Endodermal cell (in vitro differentiated cells): ENCODE data around the gene RGL1. TPM values are rescaled to one million over a fixed set of nuclear protein-coding genes. Genes with fewer than 3 reads are reported as not detected.

Source experiments
- DNase-seq: peaks from one replicate; pipeline ENCODE4 v3.0.0-alpha.2; 2017
- H3K27ac ChIP-seq: 2 replicates; pipeline ENCODE4 v1.5.1; 2013; ENCODE audit warnings: mild to moderate bottlenecking, low read depth, low read length, moderate library complexity
- H3K27me3 ChIP-seq: 2 replicates; pipeline ENCODE4 v1.6.1; 2013; ENCODE audit warnings: mild to moderate bottlenecking, low read length, moderate library complexity; ENCODE audit not compliant: insufficient read depth, control insufficient read depth, poor library complexity, severe bottlenecking
- H3K36me3 ChIP-seq: 2 replicates; pipeline ENCODE4 v1.7.0; 2013; ENCODE audit warnings: mild to moderate bottlenecking, low read length, moderate library complexity; ENCODE audit not compliant: control insufficient read depth, insufficient read depth
- H3K4me1 ChIP-seq: one replicate; pipeline ENCODE4 v1.7.0; 2013; ENCODE audit warnings: low read length; ENCODE audit not compliant: control insufficient read depth, insufficient read depth
- H3K4me3 ChIP-seq: 2 replicates; pipeline ENCODE4 v1.5.1; 2013; ENCODE audit warnings: mild to moderate bottlenecking, low read length, moderate library complexity
- H3K9ac ChIP-seq: 2 replicates; pipeline ENCODE4 v1.6.1; 2013; ENCODE audit warnings: mild to moderate bottlenecking, low read length, moderate library complexity; ENCODE audit not compliant: poor library complexity, severe bottlenecking; ENCODE audit errors: extremely low read depth
- H3K9me3 ChIP-seq: 2 replicates; pipeline ENCODE4 v1.6.1; 2013; ENCODE audit warnings: mild to moderate bottlenecking, low read length, moderate library complexity; ENCODE audit not compliant: control insufficient read depth
- H3K27ac Mint-ChIP-seq: 2 replicates; pipeline ENCODE4 v1.8.0; 2020; ENCODE audit warnings: mixed read lengths
- H3K27me3 Mint-ChIP-seq: 2 replicates; pipeline ENCODE4 v1.8.0; 2021; ENCODE audit warnings: mild to moderate bottlenecking, mixed read lengths; ENCODE audit not compliant: insufficient read depth
- H3K36me3 Mint-ChIP-seq: 2 replicates; pipeline ENCODE4 v1.8.0; 2020; ENCODE audit warnings: low read depth, mixed read lengths
- H3K4me1 Mint-ChIP-seq: 2 replicates; pipeline ENCODE4 v1.8.0; 2020; ENCODE audit warnings: mixed read lengths
- H3K4me3 Mint-ChIP-seq: 2 replicates; pipeline ENCODE4 v1.8.0; 2020; ENCODE audit warnings: mild to moderate bottlenecking, moderate library complexity, mixed read lengths
- H3K9me3 Mint-ChIP-seq: 2 replicates; pipeline ENCODE4 v1.8.0; 2020; ENCODE audit warnings: mild to moderate bottlenecking, mixed read lengths
- CTCF ChIP-seq: fragments of 200-600 bp; sonication (generic); conservative IDR thresholded peaks from 2 replicates; pipeline ENCODE4 v1.5.0; 2021; ENCODE audit warnings: antibody characterized with exemption, mild to moderate bottlenecking
- WGBS, 2 experiments: methylation state at CpG; one replicate each; pipeline versions ENCODE4 v1.1.5 to v1.1.7; 2013; ENCODE audit warnings: missing lambda C conversion rate in 2 of 2, mixed read lengths in 1 of 2; ENCODE audit not compliant: insufficient coverage in 1 of 2, insufficient read length in 1 of 2; 5-methylcytosine and 5-hydroxymethylcytosine counted together
- total RNA-seq, 2 donors: library from RNA; stranded (reverse); fragmentation: NEBNext Ultra II Directional in 1 of 2; extraction: Animal tissue kit (Norgen Biotek cat#: 25700) in 1 of 2; gene quantifications; 2 replicates in 1 of 2; 3 replicates in 1 of 2; pipeline ENCODE4 v1.2.1, GENCODE V29; 2021

Gene RGL1
- total RNA-seq, 2 donors from 2014 or later, result 0.15 to 2.6 TPM

GRCh38 chr1:183884526-183884925, 79.6 kb downstream of the RGL1 start:
- Histone ChIP-seq H3K36me3 (no peaks in the 10 kb centered on the region), H3K4me1 (peaks cover 5% of the 10 kb centered on the region), H3K9ac (no peak overlapping the region), H3K27me3 (no peaks in the 10 kb centered on the region), H3K4me3 (no peak overlapping the region), H3K9me3 (no peaks in the 10 kb centered on the region), H3K27ac (no peak overlapping the region)
- Mint-ChIP-seq H3K9me3 (no peaks in the 10 kb centered on the region), H3K27ac (no peak overlapping the region), H3K4me1 (peaks cover 34% of the 10 kb centered on the region), H3K27me3 (peaks cover 1% of the 10 kb centered on the region), H3K4me3 (no peak overlapping the region), H3K36me3 (no peaks in the 10 kb centered on the region)
- no peak for TF ChIP-seq CTCF
- 95 to 100% methylated on average over 1 to 4 of the region's 4 CpGs for WGBS, 2 experiments
- no peak for DNase-seq

GRCh38 chr1:183885142-183885735, 80.3 kb downstream of the RGL1 start:
- no peak overlapping the region for H3K4me3 Mint-ChIP-seq
- no peak overlapping the region for H3K27ac Mint-ChIP-seq
- peak; percentile 59 for TF ChIP-seq CTCF

GRCh38 chr1:183886083-183886828, 81.3 kb downstream of the RGL1 start:
- Mint-ChIP-seq H3K4me1 (peaks cover 22% of the 10 kb centered on the region), H3K36me3 (no peaks in the 10 kb centered on the region), H3K9me3 (no peaks in the 10 kb centered on the region), H3K27me3 (peaks cover 1% of the 10 kb centered on the region), H3K4me3 (no peak overlapping the region), H3K27ac (no peak overlapping the region)
- H3K27ac ChIP-seq, result no peak overlapping the region
- no peak overlapping the region for H3K4me3 ChIP-seq
- TF ChIP-seq CTCF, result no peak
- H3K4me1 ChIP-seq, result peaks cover 5% of the 10 kb centered on the region
- WGBS, 2 experiments, result 86% methylated on average over 3 of the region's 3 CpGs; no CpG with 5 or more reads in 1 of the 2 experiments
- H3K27me3 ChIP-seq, result no peaks in the 10 kb centered on the region
- no peaks in the 10 kb centered on the region for H3K36me3 ChIP-seq
- DNase-seq, result no peak
- no peak overlapping the region for H3K9ac ChIP-seq
- no peaks in the 10 kb centered on the region for H3K9me3 ChIP-seq

More at GRCh38 chr1:183885142-183885735, 80.3 kb downstream of the RGL1 start:
- peaks cover 1% of the 10 kb centered on the region for H3K27me3 Mint-ChIP-seq
- Histone ChIP-seq H3K4me3 (no peak overlapping the region), H3K4me1 (peaks cover 5% of the 10 kb centered on the region), H3K9me3 (no peaks in the 10 kb centered on the region), H3K9ac (no peak overlapping the region), H3K27me3 (no peaks in the 10 kb centered on the region), H3K36me3 (no peaks in the 10 kb centered on the region), H3K27ac (no peak overlapping the region)
- peaks cover 27% of the 10 kb centered on the region for H3K4me1 Mint-ChIP-seq
- DNase-seq, result no peak
- no peaks in the 10 kb centered on the region for H3K36me3 Mint-ChIP-seq
- no peaks in the 10 kb centered on the region for H3K9me3 Mint-ChIP-seq
- whole genome bisulfite sequencing, 2 experiments, result 100% methylated on average over 1 of the region's 1 CpG; no CpG with 5 or more reads in 1 of the 2 experiments
